DOHH2 (cell line): Measurements from ENCODE around the gene PI4K2A.

ENCODE experiments used
- EZH2phosphoT487 ChIP-seq: fragments of 200-600 bp; sonication (generic); IDR thresholded peaks from 2 replicates; pipeline ENCODE4 v1.6.1; 2017; ENCODE audit warnings: borderline replicate concordance, mild to moderate bottlenecking, antibody characterized with exemption, low read length, moderate library complexity, mixed read lengths
- TF ChIP-seq, protein P1 (sequence below): fragments of 200-600 bp; sonication (generic); IDR thresholded peaks from one replicate; pipeline ENCODE4 v1.5.1; 2014; ENCODE audit warnings: antibody characterized with exemption, mild to moderate bottlenecking, low read depth, low read length; ENCODE audit not compliant: poor library complexity, severe bottlenecking

DNA sequence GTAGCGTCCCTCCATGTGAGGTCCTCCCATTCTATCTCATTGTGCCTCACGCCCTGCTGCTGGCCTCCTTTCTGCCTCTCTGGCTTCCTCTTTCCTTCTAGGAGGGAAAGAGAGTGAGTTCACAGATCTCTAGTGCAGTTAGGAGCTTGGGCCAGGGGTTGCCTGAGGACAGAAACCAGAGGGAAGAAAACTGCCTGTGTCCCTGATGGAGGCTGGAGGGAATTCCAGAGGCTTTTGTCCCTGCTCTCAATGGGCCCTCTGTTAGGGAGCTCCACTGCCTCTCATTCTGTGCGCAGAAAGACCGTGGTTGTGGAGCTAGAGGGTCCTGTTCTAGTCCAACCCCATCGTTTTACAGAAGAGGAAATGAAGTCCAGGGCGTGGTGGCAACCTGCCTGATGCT is 77.7 kb downstream of the PI4K2A start:
- TF ChIP-seq, protein P1, sequence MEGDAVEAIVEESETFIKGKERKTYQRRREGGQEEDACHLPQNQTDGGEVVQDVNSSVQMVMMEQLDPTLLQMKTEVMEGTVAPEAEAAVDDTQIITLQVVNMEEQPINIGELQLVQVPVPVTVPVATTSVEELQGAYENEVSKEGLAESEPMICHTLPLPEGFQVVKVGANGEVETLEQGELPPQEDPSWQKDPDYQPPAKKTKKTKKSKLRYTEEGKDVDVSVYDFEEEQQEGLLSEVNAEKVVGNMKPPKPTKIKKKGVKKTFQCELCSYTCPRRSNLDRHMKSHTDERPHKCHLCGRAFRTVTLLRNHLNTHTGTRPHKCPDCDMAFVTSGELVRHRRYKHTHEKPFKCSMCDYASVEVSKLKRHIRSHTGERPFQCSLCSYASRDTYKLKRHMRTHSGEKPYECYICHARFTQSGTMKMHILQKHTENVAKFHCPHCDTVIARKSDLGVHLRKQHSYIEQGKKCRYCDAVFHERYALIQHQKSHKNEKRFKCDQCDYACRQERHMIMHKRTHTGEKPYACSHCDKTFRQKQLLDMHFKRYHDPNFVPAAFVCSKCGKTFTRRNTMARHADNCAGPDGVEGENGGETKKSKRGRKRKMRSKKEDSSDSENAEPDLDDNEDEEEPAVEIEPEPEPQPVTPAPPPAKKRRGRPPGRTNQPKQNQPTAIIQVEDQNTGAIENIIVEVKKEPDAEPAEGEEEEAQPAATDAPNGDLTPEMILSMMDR: no peak
- no peak for TF ChIP-seq EZH2phosphoT487
